ENCODE data around the gene TRIM17.

DNA sequence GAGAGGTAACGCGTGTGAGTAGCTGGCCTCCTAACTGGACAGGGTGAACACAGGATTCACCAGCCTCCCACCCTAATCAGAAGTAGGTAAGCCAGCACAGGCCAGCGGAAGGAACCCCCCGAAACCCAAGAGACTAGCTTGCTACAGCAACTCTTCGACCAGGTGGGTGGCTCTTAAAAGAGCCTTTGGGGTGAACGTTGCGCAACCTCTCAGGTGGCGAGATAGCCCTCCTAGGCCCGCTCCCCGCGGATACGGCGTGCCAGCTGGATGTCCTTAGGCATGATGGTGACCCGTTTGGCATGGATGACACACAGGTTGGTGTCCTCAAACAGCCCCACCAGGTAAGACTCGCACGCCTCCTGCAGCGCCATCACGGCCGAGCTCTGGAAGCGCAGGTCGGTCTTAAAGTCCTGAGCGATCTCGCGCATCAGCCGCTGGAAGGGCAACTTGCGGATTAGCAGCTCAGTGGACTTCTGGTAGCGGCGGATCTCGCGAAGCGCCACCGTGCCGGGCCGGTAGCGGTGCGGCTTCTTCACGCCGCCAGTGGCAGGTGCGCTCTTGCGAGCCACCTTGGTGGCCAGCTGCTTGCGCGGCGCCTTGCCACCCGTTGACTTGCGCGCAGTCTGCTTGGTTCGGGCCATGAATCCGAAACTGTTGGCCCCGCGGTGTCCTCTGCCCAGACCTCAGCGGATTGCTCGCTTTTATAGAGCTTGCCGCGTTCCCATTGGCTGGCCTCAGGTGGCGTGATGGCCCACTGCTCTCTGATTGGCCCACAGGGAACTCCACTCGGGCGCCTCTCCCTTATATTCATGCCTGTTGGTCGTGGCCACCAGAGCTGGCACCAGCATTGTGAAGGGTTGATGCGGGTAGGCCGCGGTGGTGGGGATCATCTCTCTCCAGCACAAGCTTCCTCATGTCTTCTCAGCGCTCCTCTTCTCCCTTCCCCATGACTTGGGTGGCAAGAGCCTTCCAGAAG, 8.3 kb upstream of the TRIM17 start:
- TF ChIP-seq, protein P1, sequence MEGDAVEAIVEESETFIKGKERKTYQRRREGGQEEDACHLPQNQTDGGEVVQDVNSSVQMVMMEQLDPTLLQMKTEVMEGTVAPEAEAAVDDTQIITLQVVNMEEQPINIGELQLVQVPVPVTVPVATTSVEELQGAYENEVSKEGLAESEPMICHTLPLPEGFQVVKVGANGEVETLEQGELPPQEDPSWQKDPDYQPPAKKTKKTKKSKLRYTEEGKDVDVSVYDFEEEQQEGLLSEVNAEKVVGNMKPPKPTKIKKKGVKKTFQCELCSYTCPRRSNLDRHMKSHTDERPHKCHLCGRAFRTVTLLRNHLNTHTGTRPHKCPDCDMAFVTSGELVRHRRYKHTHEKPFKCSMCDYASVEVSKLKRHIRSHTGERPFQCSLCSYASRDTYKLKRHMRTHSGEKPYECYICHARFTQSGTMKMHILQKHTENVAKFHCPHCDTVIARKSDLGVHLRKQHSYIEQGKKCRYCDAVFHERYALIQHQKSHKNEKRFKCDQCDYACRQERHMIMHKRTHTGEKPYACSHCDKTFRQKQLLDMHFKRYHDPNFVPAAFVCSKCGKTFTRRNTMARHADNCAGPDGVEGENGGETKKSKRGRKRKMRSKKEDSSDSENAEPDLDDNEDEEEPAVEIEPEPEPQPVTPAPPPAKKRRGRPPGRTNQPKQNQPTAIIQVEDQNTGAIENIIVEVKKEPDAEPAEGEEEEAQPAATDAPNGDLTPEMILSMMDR (IDR thresholded peaks at IDR 0.05), result no peak
- TF ChIP-seq POLR2AphosphoS5 (IDR thresholded peaks at IDR 0.05), result no peak
- TF ChIP-seq POLR2A (IDR thresholded peaks at IDR 0.05), result no peak
